Psoas muscle (tissue), 8 donors: Measurements from ENCODE around the gene SERF1B. TPM values are rescaled to one million over a fixed set of nuclear protein-coding genes. Genes with fewer than 3 reads are reported as not detected.
"Not testable (repeated sequence)": the region's sequence is repeated elsewhere in the genome, so short reads cannot be mapped to it uniquely, and the experiment has no call there.

Source experiments
- ATAC-seq, 4 donors: fragments of 200-7000 bp; cut with Tn5 transposase; one replicate each; pipeline ENCODE4 v1.9.1; 2020; ENCODE audit warnings: moderate library complexity in 3 of 4, mild to moderate bottlenecking in 2 of 4
- DNase-seq, 2 donors: peaks; one replicate each; pipeline ENCODE4 v3.0.0-alpha.2; 2020
- H3K27ac ChIP-seq: fragments of 200-600 bp; one replicate; pipeline ENCODE4 v1.8.0; 2022
- H3K27me3 ChIP-seq, 3 donors: fragments of 200-600 bp in 1 of 3; one replicate each; pipeline versions ENCODE4 v1.6.1 to v1.8.0; 2013 to 2022; ENCODE audit warnings: low read length in 2 of 3, mild to moderate bottlenecking in 2 of 3, moderate library complexity in 1 of 3; ENCODE audit not compliant: insufficient read depth in 3 of 3
- H3K36me3 ChIP-seq, 2 donors: fragments of 200-600 bp in 1 of 2; one replicate each; pipeline versions ENCODE4 v1.6.1 to v1.8.0; 2013 to 2022; ENCODE audit warnings: low read depth in 1 of 2, mild to moderate bottlenecking in 1 of 2, moderate library complexity in 1 of 2; ENCODE audit not compliant: insufficient read depth in 1 of 2
- H3K4me1 ChIP-seq: fragments of 200-600 bp; one replicate; pipeline ENCODE4 v1.8.0; 2022
- H3K4me3 ChIP-seq: fragments of 200-600 bp; one replicate; pipeline ENCODE4 v1.8.0; 2022; ENCODE audit warnings: mild to moderate bottlenecking
- H3K9me3 ChIP-seq: fragments of 200-600 bp; one replicate; pipeline ENCODE4 v1.8.0; 2022
- WGBS, 3 donors: extraction: QIAGEN DNeasy Blood & Tissue Kit; methylation state at CpG; one replicate each; pipeline versions ENCODE4 v1.1.6 to v1.1.7; 2013; 5-methylcytosine and 5-hydroxymethylcytosine counted together
- intact Hi-C, 2 donors: fragments of 100-400 bp; cut with DNase I; formaldehyde crosslinking; loops; one replicate each; pipeline versions ENCODE4 v1.11.0 to v1.14.2; 2022
- long read RNA-seq, 2 donors: library from polyadenylated mRNA; unstranded; transcript quantifications; one replicate each; pipeline ENCODE4 v2.0.0, GENCODE V29; 2021
- polyA plus RNA-seq, 3 donors: library from polyadenylated mRNA; stranded (reverse); fragments of 200-250 nt; gene quantifications; one replicate each; pipeline ENCODE4 v1.2.3, GENCODE V29; 2013
- total RNA-seq, 4 donors: library from RNA; stranded (reverse); fragmentation: NEBNext Ultra II Directional in 2 of 4; extraction: Animal tissue kit (Norgen Biotek cat#: 25700) in 2 of 4; gene quantifications; one replicate each; pipeline versions ENCODE4 v1.2.1 to v1.2.4, GENCODE V29; 2021 to 2023
- donor health status: healthy with polysubstance abuse.
- donor health status: DM: no; HTN: no; CAD: no; lungs with moderate emphysema.
- donor health status: Bipolar disorder and iron deficiency.
- donor health status: healthy.
- donor health status: DM: yes; HTN: yes; CAD: no.
- donor health status: DM: no; HTN: no; CAD: no.
- donor health status: DM: no; HTN: no; CAD: no.
- donor health status: DM: yes; HTN: yes; CAD: no.

The SERF1B gene
- 10 to 100 TPM; 20.5 to 37.3 (median 25.9) TPM for total RNA-seq
- polyA plus RNA-seq = 10 to 100 TPM; 36.3 to 37.4 (median 36.5) TPM
- long read RNA-seq, donor 1, transcript SERF1B-202 (3 exons, 703 nt) = major isoform, 7 of 9 reads
- long read RNA-seq, donor 1, partial matches to known transcripts = 0 of 9 reads
- long read RNA-seq, donor 1, other reads (novel, unspliced or antisense) = 0 of 9 reads
- long read RNA-seq, donor 2, transcript SERF1B-202 (3 exons, 703 nt) = major isoform, 10 of 12 reads
- long read RNA-seq, donor 2, partial matches to known transcripts = 0 of 12 reads
- long read RNA-seq, donor 2, other reads (novel, unspliced or antisense) = 0 of 12 reads

DNA sequence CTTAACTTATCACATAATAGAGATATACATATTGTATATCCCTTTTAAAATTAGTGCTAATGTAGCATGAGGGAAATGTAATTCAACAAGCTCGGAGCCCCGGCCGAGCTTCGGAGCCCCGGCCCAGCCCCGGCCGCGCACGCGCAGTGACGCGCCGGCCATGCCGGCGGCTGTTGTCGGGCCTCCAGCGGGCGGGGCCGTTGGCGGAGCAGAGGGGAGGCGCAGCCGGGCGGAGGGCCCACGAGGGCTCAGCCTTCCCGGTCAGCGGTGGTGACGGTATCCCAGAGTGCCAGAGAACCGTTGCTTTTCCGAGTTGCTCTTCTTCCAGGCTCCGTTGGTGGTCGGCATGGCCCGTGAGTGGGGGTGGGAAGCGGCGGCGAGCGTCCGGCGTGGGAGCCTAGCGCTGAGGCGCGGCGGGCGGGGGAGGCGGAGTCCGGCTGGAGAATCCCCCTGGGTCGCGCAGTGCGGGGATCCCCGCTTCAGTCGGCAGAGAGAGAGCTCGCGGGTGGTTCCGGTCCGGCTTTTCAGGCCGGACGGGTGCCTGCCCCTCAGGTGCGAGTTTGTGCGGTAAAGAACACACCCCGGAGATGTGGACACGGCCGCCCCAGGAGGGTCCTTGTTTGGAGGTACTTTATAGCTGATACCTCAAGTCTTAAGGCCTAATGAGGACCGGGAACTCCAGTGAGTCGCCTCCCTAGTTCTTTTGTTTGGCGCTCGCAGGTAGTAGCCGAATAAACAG lies at the start of gene SERF1B:
TSS of gene SERF1B (plus strand) at position 146 of the 739 bp plus-strand sequence. CDS start at position 347, 201 bp downstream.
- no CpG with 5 or more reads among the region's 66 CpGs for WGBS, 3 donors
- H3K4me1 ChIP-seq, H3K4me3 ChIP-seq, intact Hi-C loops, H3K9me3 ChIP-seq, H3K27ac ChIP-seq, DNase-seq, H3K27me3 ChIP-seq, H3K36me3 ChIP-seq: not testable (repeated sequence)
- ATAC-seq = peak; percentile 96 to 100 (median 98)

DNA sequence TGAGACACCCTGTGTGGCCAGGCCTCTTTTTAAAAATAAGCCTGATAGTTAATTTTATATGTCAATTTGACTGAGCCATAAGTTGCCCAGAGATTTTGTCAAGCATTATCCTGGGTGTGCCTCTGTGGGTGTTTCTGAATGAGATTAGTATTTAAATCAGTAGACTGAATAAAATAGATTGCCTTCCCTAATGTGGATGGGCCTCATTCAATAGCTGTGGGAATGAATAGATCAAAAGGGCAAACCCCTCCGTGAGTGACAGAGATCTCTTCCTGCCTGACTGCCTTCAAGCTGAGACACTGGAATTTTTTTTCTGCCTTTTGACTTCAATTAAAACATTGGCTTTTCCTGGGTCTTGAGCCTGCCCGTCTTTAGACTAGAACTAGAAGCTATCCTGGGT lies 33.3 kb upstream of the SERF1B start:
- DNase-seq, H3K4me1 ChIP-seq, H3K27ac ChIP-seq, ATAC-seq, H3K9me3 ChIP-seq, intact Hi-C loops, H3K36me3 ChIP-seq, H3K27me3 ChIP-seq, H3K4me3 ChIP-seq: not testable (repeated sequence)
- no CpG with 5 or more reads among the region's 2 CpGs for WGBS, 3 donors

DNA sequence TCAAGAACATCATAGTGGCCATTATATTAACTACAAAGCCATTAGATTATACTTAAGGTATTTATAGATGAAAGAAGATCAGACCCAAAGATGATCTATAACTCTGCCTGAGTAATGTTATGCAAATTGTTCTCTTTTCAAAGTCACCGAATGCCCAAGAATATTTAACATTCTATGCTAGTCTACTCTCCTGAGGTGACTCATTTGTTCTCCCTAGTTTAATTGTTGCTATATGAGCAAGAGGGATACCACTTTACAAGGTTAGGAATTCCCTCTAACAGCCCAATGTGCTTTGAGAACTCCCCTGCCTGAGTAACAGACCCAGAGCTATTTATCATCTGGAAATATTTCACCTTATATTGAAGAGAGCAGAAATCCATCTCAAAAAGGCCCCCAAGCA lies 29.5 kb upstream of the SERF1B start:
- no CpG with 5 or more reads among the region's 1 CpG for WGBS, 3 donors
- intact Hi-C loops = not testable (repeated sequence)

DNA sequence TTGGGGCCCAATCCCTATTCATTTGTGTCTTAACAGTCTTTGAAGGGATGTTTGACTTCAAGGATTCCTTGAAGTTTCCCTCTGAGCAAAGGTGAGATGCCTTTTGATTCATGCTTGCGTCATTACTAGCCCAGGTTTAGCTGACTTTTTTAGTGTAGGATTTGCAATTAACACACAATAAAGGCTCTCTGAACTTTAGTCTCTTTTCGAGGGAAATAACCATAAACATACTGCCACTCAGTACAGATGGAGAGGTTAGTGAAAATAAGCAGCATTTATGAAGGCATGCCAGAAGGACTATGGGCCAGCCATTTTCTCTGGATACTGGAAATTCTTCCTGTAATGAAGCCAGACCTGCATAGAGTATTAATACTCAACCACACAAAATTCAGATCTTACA lies 4.4 kb upstream of the SERF1B start:
- H3K36me3 ChIP-seq, H3K27ac ChIP-seq, H3K4me3 ChIP-seq, intact Hi-C loops, H3K9me3 ChIP-seq, H3K27me3 ChIP-seq, DNase-seq, H3K4me1 ChIP-seq, ATAC-seq: not testable (repeated sequence)
- no CpG with 5 or more reads among the region's 2 CpGs for WGBS, 3 donors

More for the DNA sequence above, 29.5 kb upstream of the SERF1B start:
- not testable (repeated sequence) for H3K4me1 ChIP-seq, ATAC-seq, H3K36me3 ChIP-seq, H3K9me3 ChIP-seq, H3K27me3 ChIP-seq, H3K27ac ChIP-seq, DNase-seq, H3K4me3 ChIP-seq

DNA sequence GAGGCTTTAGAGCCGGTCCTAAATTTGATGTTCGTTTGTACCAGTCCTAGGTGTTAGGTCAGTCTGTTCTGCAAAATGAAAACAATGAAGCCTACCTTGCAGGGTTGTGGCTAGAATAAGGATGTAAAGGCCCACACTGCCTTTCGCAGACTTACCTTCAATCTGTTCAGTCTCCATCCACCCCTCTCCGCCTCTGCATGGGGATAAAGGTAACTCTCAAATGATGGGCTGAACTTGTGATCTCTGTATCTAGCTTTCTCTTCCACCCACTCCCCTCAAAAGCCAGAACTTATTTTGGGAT lies 744 bp downstream of the SERF1B start:
- H3K4me1 ChIP-seq, H3K4me3 ChIP-seq, H3K27me3 ChIP-seq, H3K36me3 ChIP-seq, DNase-seq, H3K27ac ChIP-seq, H3K9me3 ChIP-seq, intact Hi-C loops: not testable (repeated sequence)
- ATAC-seq = peak in 1 of 4 donors; percentile 23
- no CpG with 5 or more reads among the region's 4 CpGs for WGBS, 3 donors

DNA sequence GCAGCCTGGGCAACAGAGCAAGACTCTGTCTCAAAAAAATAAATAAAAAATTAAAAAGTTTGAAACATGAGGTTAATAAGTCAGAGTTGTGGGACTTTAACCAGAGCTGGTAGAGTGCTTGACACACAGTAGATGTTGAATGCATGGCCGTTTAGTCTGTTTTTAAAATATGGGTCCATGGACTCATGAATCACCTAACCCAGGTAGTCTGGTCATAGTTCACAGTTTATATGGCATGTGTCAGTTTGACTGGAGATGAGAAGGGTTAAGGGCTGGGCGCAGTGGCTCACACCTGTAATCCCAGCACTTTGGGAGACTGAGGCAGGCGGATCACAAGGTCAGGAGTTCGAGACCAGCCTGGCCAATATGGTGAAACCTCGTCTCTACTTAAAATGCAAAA lies 6.2 kb downstream of the SERF1B start:
- H3K27me3 ChIP-seq, ATAC-seq, intact Hi-C loops, H3K9me3 ChIP-seq, H3K4me3 ChIP-seq, H3K27ac ChIP-seq, DNase-seq, H3K4me1 ChIP-seq, H3K36me3 ChIP-seq: not testable (repeated sequence)
- no CpG with 5 or more reads among the region's 5 CpGs for WGBS, 3 donors

DNA sequence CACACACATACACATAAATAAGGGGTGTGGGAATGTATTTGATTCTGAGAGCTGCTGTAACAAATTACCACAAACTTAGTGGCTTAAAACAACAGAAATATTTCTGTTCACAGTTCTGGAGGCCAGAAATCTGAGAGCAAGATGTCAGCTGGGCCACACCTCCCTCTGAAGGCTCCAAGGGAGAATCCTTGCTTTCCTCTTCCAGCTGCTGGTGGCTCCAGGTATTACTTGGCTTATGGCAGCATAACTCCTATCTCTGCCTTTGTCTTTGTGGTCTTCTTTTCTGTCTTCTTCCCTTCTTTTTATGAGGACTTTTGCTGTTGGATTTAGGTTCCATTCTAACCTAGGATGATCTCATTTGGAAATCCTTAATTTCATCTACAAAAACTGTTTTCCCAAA lies 16.4 kb downstream of the SERF1B start:
- H3K27ac ChIP-seq, H3K27me3 ChIP-seq, H3K9me3 ChIP-seq, ATAC-seq, H3K4me3 ChIP-seq, DNase-seq, H3K36me3 ChIP-seq, intact Hi-C loops, H3K4me1 ChIP-seq: not testable (repeated sequence)

DNA sequence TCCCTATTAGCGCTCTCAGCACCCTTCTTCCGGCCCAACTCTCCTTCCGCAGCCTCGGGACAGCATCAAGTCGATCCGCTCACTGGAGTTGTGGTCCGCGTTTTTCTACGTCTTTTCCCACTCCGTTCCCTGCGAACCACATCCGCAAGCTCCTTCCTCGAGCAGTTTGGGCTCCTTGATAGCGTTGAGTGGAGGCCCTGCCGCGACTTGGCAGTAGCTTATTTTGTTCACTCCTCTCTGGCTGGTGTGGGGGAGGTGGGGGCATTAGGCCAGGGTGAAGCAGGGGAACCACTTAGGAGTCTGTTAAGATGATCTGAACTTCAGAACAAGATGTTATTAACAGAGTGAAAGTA lies 24.7 kb downstream of the SERF1B start:
- H3K9me3 ChIP-seq, H3K4me3 ChIP-seq, H3K36me3 ChIP-seq, H3K4me1 ChIP-seq, intact Hi-C loops, H3K27me3 ChIP-seq, DNase-seq, H3K27ac ChIP-seq: not testable (repeated sequence)
- peak; percentile 42 to 66 (median 47) for ATAC-seq
- no CpG with 5 or more reads among the region's 16 CpGs for WGBS, 3 donors

DNA sequence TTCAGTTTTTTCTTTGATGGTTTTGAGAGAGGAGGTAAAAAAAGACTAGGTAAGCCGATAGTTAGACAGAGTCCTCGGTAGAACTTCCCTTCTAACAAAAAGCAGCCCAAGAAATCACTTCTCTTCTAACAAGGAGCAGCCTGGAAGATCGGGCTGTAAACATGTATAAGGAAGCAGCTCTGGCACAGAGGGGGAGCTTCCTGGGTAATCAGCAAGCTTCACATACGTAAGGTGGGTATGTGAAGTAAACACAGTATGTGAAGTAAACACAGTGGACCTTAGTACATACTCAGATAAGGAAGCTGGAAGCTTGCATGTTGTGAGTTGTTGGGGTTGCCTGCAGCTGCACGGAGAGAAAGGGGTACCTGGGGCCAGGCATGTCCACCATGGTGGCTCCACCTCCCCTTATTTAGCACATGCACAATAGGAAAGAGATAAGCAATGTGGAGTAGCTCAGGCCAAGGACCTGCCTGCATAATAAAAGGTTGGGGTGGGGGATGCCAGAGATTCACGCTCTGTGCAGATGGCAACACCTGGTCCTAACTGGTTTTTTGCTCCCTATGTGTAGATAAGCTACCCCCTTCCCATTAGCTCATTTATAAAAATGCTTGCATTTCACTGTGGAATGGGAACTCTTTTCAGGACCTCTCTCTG lies 31.4 kb downstream of the SERF1B start:
- ATAC-seq = not testable (repeated sequence)

DNA sequence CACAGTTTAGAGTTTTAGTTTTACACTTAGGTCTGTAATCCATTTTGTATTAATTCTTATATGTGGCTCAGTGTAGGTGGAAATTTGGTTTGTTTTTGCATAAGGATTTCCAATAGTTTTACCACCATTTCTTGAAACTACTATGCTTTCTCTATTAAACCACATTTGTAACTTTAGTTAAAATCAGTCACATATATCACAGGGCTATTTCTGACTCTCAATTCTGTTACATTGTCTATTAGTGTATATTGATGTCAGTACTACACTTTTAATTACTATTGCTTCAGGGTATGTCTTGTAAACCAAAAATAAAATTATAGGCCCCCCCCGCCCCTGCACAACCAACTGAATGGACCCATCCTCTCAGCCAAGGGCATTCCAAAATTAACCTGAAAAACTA lies 32.1 kb downstream of the SERF1B start:
- H3K27ac ChIP-seq, H3K4me3 ChIP-seq, DNase-seq, H3K4me1 ChIP-seq, intact Hi-C loops, H3K27me3 ChIP-seq, H3K9me3 ChIP-seq, ATAC-seq, H3K36me3 ChIP-seq: not testable (repeated sequence)
- WGBS, 3 donors = no CpG with 5 or more reads among the region's 1 CpG

More for the DNA sequence above, 31.4 kb downstream of the SERF1B start:
- intact Hi-C loops, DNase-seq, H3K27me3 ChIP-seq, H3K36me3 ChIP-seq, H3K4me1 ChIP-seq, H3K4me3 ChIP-seq, H3K27ac ChIP-seq, H3K9me3 ChIP-seq: not testable (repeated sequence)
- no CpG with 5 or more reads among the region's 6 CpGs for WGBS, 3 donors

DNA sequence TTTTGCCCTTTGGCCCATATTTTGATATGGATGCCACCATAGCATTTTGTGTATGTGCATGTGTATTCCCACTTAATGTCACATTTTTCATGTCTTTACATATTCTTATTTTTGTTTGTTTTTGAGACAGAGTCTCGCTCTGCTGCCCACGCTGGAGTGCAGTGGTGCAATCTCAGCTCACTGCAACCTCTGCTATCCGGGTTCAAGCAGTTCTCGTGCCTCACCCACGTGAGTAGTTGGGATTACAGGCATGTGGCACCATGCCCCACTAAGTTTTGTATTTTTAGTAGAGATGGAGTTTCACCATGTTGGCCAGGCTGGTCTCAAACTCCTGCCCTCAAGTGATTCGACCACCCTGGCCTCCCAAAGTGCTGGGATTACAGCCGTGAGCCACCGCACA lies 52.6 kb downstream of the SERF1B start:
- H3K9me3 ChIP-seq, DNase-seq, intact Hi-C loops, H3K27me3 ChIP-seq, H3K27ac ChIP-seq, ATAC-seq, H3K36me3 ChIP-seq, H3K4me3 ChIP-seq, H3K4me1 ChIP-seq: not testable (repeated sequence)
- 77 to 95% (median 82%) methylated on average over 5 of the region's 8 CpGs for WGBS, 3 donors
